WI38 (cell line): Measurements from ENCODE around the gene TSEN54.

Experiments
- H3K4me3 ChIP-seq: 2 replicates; pipeline ENCODE4 v1.5.1; 2011; ENCODE audit warnings: low read depth, mild to moderate bottlenecking, control low read depth, low read length
- TF ChIP-seq, protein P1 (sequence below): IDR thresholded peaks from 2 replicates; pipeline ENCODE4 v1.5.1; 2012; ENCODE audit warnings: low read depth, mild to moderate bottlenecking, control low read depth, low read length

Gene TSEN54

GRCh38 chr17:75504347-75505151 lies 11.8 kb upstream of the TSEN54 start:
- TF ChIP-seq, protein P1, sequence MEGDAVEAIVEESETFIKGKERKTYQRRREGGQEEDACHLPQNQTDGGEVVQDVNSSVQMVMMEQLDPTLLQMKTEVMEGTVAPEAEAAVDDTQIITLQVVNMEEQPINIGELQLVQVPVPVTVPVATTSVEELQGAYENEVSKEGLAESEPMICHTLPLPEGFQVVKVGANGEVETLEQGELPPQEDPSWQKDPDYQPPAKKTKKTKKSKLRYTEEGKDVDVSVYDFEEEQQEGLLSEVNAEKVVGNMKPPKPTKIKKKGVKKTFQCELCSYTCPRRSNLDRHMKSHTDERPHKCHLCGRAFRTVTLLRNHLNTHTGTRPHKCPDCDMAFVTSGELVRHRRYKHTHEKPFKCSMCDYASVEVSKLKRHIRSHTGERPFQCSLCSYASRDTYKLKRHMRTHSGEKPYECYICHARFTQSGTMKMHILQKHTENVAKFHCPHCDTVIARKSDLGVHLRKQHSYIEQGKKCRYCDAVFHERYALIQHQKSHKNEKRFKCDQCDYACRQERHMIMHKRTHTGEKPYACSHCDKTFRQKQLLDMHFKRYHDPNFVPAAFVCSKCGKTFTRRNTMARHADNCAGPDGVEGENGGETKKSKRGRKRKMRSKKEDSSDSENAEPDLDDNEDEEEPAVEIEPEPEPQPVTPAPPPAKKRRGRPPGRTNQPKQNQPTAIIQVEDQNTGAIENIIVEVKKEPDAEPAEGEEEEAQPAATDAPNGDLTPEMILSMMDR = peak; percentile 45
- H3K4me3 ChIP-seq = no peak overlapping the region

GRCh38 chr17:75505152-75505409 lies 11.2 kb upstream of the TSEN54 start:
- TF ChIP-seq, protein P1 = no peak
- H3K4me3 ChIP-seq = no peak overlapping the region

DNA sequence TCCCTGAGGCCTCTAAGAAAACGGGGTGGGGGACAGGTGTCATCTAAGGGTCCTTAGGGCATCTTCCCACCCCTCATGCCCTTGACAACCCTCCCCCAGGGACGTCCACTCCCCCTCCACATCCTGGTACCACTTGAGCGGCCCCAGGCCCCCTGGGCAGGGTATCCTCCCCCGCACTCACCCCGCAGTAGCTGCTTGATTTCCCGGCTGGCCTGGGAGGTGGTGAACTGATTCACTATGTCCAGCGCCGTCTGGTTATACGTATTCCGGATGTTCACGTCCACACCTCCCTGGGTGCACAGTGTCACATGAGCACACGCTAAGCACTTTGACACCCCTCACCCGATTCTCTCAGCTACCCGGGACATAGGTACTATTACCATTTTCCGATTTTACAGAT lies 10.7 kb upstream of the TSEN54 start:
- TF ChIP-seq, protein P1 = no peak

GRCh38 chr17:75506134-75506533 lies 10.2 kb upstream of the TSEN54 start:
- TF ChIP-seq, protein P1 = no peak
- H3K4me3 ChIP-seq = no peak overlapping the region

More for the DNA sequence above, 10.7 kb upstream of the TSEN54 start:
- no peak overlapping the region for H3K4me3 ChIP-seq

DNA sequence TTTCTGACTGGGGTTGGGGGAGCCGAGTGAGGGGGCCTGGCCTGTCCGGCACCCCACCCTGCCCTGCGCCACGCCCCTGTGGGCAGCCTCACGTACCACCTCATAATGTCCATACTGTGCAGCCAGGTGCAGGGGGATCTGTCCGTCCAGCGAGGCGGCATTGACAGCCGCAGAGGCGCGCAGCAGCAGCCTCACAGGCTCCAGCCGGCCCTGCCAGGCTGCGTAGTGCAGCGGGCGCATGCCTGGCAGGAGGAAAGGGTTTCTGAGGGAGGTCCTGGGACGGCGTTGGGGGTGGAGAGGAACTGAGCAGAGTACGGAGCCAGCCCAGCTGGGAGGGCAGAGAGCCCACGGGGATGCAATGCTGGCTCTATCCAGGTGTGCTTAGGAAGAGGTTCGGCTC lies 9.4 kb upstream of the TSEN54 start:
- H3K4me3 ChIP-seq = no peak overlapping the region
- TF ChIP-seq, protein P1 = no peak

- H3K4me3 ChIP-seq = no peak overlapping the region
- TF ChIP-seq, protein P1 = no peak
These were observed 8.3 kb upstream of the TSEN54 start for GRCh38 chr17:75507733-75508719.

DNA sequence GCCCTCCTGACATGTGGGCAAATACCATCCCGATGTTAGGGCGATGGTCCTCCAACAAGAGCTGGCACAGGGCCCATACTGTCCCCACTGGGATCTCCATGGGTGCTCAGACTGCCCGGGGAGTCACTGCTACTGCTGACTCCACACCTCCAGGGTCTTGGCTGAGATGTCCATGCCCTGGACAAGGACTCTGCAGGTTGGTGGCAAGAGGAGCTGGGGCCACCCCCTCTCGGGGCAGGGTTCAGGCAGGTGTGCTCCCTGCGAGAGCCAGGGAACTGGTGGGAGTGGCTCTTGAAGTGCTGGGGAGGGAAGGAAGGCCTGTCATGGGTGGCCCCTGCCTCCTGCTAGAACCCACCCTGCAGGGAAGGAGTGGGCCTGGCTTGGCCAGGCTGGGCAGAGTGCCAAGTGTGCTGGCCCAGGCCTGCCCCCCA lies 7.4 kb upstream of the TSEN54 start:
- TF ChIP-seq, protein P1 = no peak
- H3K4me3 ChIP-seq = no peak overlapping the region
